OCI-LY7 (cell line): ENCODE results near the gene ARF4. TPM values are rescaled to one million over a fixed set of nuclear protein-coding genes. Genes with fewer than 3 reads are reported as not detected.
A peak's percentile ranks its signal among the peaks of the same experiment; 100 is the strongest.

Experiments
- BruUV-seq: library from RNA; stranded (reverse); fragments of 400-500 nt; replicated peaks from 2 replicates; lab custom pipeline; 2021; lab: Mats Ljungman, UMichigan
- CTCF ChIA-PET: fragments of 300-600 bp; sonication (Branson Sonifier 250); formaldehyde crosslinking; loops from one replicate; lab custom pipeline; 2022; ENCODE audit warnings: antibody characterized with exemption; ENCODE audit not compliant: unreplicated experiment; lab: Charles Lee
- POLR2A ChIA-PET: fragments of 300-600 bp; sonication (Branson Sonifier 250); formaldehyde crosslinking; loops from one replicate; lab custom pipeline; 2022; ENCODE audit warnings: antibody characterized with exemption; lab: Charles Lee
- DNase-seq: peaks from one replicate; pipeline ENCODE4 v3.0.0-alpha.2; 2015; ENCODE audit warnings: low spot score
- H2AFZ ChIP-seq: fragments of 200-600 bp; sonication (generic), shearing (Covaris generic); 2 replicates; pipeline ENCODE4 v1.6.1; 2014; ENCODE audit warnings: mild to moderate bottlenecking, antibody characterized with exemption, low read length, moderate library complexity
- H3K27ac ChIP-seq: fragments of 200-600 bp; sonication (generic); 2 replicates; pipeline ENCODE4 v1.5.1; 2014; ENCODE audit warnings: mixed run types, low read depth, mild to moderate bottlenecking, moderate library complexity, low read length, inconsistent platforms; ENCODE audit not compliant: poor library complexity, severe bottlenecking
- H3K36me3 ChIP-seq: fragments of 200-600 bp; sonication (generic); 2 replicates; pipeline ENCODE4 v1.6.1; 2014; ENCODE audit warnings: mild to moderate bottlenecking, antibody characterized with exemption, low read length, moderate library complexity, mixed read lengths; ENCODE audit not compliant: insufficient read depth
- H3K4me1 ChIP-seq: fragments of 200-600 bp; sonication (generic); 2 replicates; pipeline ENCODE4 v1.5.1; 2014; ENCODE audit warnings: mild to moderate bottlenecking, low read length; ENCODE audit not compliant: insufficient read depth, poor library complexity, severe bottlenecking
- H3K4me2 ChIP-seq: fragments of 200-600 bp; sonication (generic); 2 replicates; pipeline ENCODE4 v1.6.1; 2014; ENCODE audit warnings: mild to moderate bottlenecking, low read length
- H3K4me3 ChIP-seq: fragments of 200-600 bp; sonication (generic); 2 replicates; pipeline ENCODE4 v1.5.1; 2014; ENCODE audit warnings: mild to moderate bottlenecking, low read depth, low read length; ENCODE audit not compliant: poor library complexity, severe bottlenecking
- H3K79me2 ChIP-seq: fragments of 200-600 bp; sonication (generic); 2 replicates; pipeline ENCODE4 v1.6.1; 2016; ENCODE audit warnings: low read depth, mild to moderate bottlenecking, low read length, moderate library complexity, mixed read lengths; ENCODE audit not compliant: insufficient read depth
- H3K9me2 ChIP-seq: fragments of 200-600 bp; sonication (generic); 2 replicates; pipeline ENCODE4 v1.6.1; 2016; ENCODE audit warnings: mild to moderate bottlenecking, low read length, mixed read lengths; ENCODE audit not compliant: insufficient read depth
- H3K9me3 ChIP-seq: fragments of 200-600 bp; sonication (generic); 2 replicates; pipeline ENCODE4 v1.6.1; 2014; ENCODE audit warnings: mild to moderate bottlenecking, mixed run types, low read length, mixed read lengths
- H4K20me1 ChIP-seq: fragments of 200-600 bp; sonication (generic); 2 replicates; pipeline ENCODE4 v1.6.1; 2014; ENCODE audit warnings: mild to moderate bottlenecking, antibody characterized with exemption, low read length, moderate library complexity, mixed read lengths; ENCODE audit not compliant: insufficient read depth
- EZH2phosphoT487 ChIP-seq: fragments of 200-600 bp; sonication (generic); IDR thresholded peaks from 2 replicates; pipeline ENCODE4 v1.6.1; 2018; ENCODE audit warnings: low read depth, borderline replicate concordance, mild to moderate bottlenecking, mixed run types, antibody characterized with exemption, low read length, moderate library complexity, mixed read lengths
- intact Hi-C: fragments of 100-400 bp; cut with micrococcal nuclease; formaldehyde crosslinking; loops from one replicate; pipeline ENCODE4 v1.10.0; 2022; ENCODE audit not compliant: unreplicated experiment
- total RNA-seq, 2 experiments: library from RNA; depleted of rRNA in 1 of 2; stranded (reverse); fragments of >200 nt in 1 of 2; shearing (Covaris generic) in 1 of 2; gene quantifications; 2 replicates each; pipeline ENCODE4 v1.2.3, GENCODE V29; 2014 to 2022
- TF ChIP-seq, protein P1 (sequence below): fragments of 200-600 bp; sonication (generic); conservative IDR thresholded peaks from 2 replicates; pipeline ENCODE4 v1.5.1; 2014; ENCODE audit warnings: mild to moderate bottlenecking, antibody characterized with exemption, low read length, moderate library complexity, mixed read lengths

The ARF4 gene
- total RNA-seq, 2 experiments from 2014 or later = 34.9 to 58.0 TPM

DNA sequence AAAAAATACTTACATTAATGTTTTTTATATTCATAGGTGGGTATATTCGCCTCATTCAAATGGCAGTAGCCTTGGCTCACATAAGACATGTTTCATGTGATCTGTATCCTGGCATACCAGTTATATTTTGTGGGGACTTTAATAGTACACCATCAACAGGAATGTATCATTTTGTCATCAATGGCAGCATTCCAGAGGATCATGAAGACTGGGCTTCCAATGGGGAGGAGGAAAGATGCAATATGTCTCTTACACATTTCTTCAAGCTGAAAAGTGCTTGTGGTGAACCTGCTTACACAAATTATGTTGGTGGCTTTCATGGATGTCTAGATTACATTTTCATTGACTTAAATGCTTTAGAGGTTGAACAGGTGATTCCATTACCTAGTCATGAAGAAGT lies 37.6 kb downstream of the ARF4 start:
- BruUV-seq = no TSS peak
- Histone ChIP-seq H4K20me1 (peaks cover 26% of the 10 kb centered on the region), H3K9me2 (no peaks in the 10 kb centered on the region), H3K79me2 (peaks cover 88% of the 10 kb centered on the region), H3K9me3 (no peaks in the 10 kb centered on the region), H2AFZ (no peak overlapping the region), H3K27ac (no peak overlapping the region), H3K4me2 (peak overlapping the region; percentile 87), H3K4me3 (peak overlapping the region; percentile 78), H3K4me1 (peaks cover 40% of the 10 kb centered on the region), H3K36me3 (peaks cover 67% of the 10 kb centered on the region)
- DNase-seq = no peak
- POLR2A ChIA-PET = no interaction called here
- intact Hi-C loops = loop anchor here (5.0 to 10.0 kb wide), 3 partner anchors 113 to 385 kb away; partner anchors contain the start of gene SLMAP
- CTCF ChIA-PET = no interaction called here
- TF ChIP-seq, protein P1, sequence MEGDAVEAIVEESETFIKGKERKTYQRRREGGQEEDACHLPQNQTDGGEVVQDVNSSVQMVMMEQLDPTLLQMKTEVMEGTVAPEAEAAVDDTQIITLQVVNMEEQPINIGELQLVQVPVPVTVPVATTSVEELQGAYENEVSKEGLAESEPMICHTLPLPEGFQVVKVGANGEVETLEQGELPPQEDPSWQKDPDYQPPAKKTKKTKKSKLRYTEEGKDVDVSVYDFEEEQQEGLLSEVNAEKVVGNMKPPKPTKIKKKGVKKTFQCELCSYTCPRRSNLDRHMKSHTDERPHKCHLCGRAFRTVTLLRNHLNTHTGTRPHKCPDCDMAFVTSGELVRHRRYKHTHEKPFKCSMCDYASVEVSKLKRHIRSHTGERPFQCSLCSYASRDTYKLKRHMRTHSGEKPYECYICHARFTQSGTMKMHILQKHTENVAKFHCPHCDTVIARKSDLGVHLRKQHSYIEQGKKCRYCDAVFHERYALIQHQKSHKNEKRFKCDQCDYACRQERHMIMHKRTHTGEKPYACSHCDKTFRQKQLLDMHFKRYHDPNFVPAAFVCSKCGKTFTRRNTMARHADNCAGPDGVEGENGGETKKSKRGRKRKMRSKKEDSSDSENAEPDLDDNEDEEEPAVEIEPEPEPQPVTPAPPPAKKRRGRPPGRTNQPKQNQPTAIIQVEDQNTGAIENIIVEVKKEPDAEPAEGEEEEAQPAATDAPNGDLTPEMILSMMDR = no peak
- no peak for TF ChIP-seq EZH2phosphoT487

GRCh38 chr3:57557085-57557537 lies 40.0 kb downstream of the ARF4 start:
- H3K4me2 ChIP-seq = peak overlapping the region; percentile 87
- no TSS peak for BruUV-seq
- peak overlapping the region; percentile 90; the same call in 1 of the 2 replicates for H2AFZ ChIP-seq
- H3K79me2 ChIP-seq = peaks cover 64% of the 10 kb centered on the region
- H3K36me3 ChIP-seq = peaks cover 46% of the 10 kb centered on the region
- H3K27ac ChIP-seq = peak overlapping the region; percentile 77
- no peaks in the 10 kb centered on the region for H3K9me2 ChIP-seq
- ChIA-PET POLR2A (interaction anchor here (0.5 to 2.7 kb wide), 4 partner anchors 9 to 155 kb away, joined by 6 to 7 read pairs (median 6); partner anchors contain the start of gene ARF4), CTCF (no interaction called here)
- peak overlapping the region; percentile 78 for H3K4me3 ChIP-seq
- DNase-seq = peak; percentile 69
- intact Hi-C loops = loop anchor here (1.0 to 10.0 kb wide), 4 partner anchors 40 to 382 kb away; partner anchors contain the start of genes ARF4 and SLMAP
- peaks cover 40% of the 10 kb centered on the region for H3K4me1 ChIP-seq
- H3K9me3 ChIP-seq = no peaks in the 10 kb centered on the region
- TF ChIP-seq, protein P1 = 0 out of 2 replicates have a peak, but pooled peaks have one; percentile 10
- TF ChIP-seq EZH2phosphoT487 = no peak
- peaks cover 26% of the 10 kb centered on the region for H4K20me1 ChIP-seq

DNA sequence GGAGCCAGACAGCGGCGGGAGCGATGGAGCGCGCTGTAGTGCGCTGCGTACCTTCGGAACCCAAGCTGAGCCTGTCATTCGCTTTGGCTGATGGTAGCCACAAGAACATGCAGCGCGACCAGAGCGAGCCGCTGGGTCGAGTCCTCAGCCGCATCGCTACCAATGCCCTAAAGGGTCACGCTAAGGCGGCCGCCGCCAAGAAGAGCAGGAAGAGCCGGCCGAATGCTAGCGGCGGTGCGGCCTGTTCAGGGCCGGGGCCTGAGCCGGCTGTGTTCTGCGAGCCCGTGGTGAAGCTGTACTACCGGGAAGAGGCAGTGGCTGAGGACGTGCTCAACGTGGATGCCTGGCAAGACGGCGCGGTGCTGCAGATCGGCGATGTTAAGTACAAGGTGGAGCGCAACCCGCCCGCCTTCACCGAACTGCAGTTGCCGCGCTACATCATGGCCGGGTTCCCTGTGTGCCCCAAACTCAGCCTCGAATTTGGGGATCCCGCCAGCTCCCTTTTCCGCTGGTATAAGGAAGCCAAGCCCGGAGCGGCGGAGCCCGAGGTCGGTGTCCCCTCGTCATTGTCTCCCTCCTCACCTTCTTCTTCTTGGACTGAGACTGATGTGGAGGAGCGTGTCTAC lies 40.6 kb downstream of the ARF4 start:
- BruUV-seq = no TSS peak
- peaks cover 58% of the 10 kb centered on the region for H3K79me2 ChIP-seq
- POLR2A ChIA-PET = interaction anchor here (0.6 to 2.7 kb wide), 6 partner anchors 9 to 318 kb away, joined by 3 to 7 read pairs (median 4); partner anchors contain the start of gene ARF4

More for the DNA sequence above, 40.6 kb downstream of the ARF4 start:
- no peaks in the 10 kb centered on the region for H3K9me2 ChIP-seq
- H3K27ac ChIP-seq = peak overlapping the region; percentile 77
- H3K9me3 ChIP-seq = no peaks in the 10 kb centered on the region
- TF ChIP-seq, protein P1 = no peak
- no peak for TF ChIP-seq EZH2phosphoT487
- intact Hi-C loops = loop anchor here (1.0 to 10.0 kb wide), 4 partner anchors 41 to 382 kb away; partner anchors contain the start of genes ARF4 and SLMAP
- H3K4me3 ChIP-seq = peak overlapping the region; percentile 78
- H2AFZ ChIP-seq = peak overlapping the region; percentile 90; the same call in 1 of the 2 replicates
- DNase-seq = peak; percentile 60
- CTCF ChIA-PET = no interaction called here
- peaks cover 26% of the 10 kb centered on the region for H4K20me1 ChIP-seq
- peaks cover 37% of the 10 kb centered on the region for H3K4me1 ChIP-seq
- peaks cover 41% of the 10 kb centered on the region for H3K36me3 ChIP-seq
- H3K4me2 ChIP-seq = peak overlapping the region; percentile 87
